Measurements from ENCODE around the gene SLC4A8.

SLC4A8 gene

DNA sequence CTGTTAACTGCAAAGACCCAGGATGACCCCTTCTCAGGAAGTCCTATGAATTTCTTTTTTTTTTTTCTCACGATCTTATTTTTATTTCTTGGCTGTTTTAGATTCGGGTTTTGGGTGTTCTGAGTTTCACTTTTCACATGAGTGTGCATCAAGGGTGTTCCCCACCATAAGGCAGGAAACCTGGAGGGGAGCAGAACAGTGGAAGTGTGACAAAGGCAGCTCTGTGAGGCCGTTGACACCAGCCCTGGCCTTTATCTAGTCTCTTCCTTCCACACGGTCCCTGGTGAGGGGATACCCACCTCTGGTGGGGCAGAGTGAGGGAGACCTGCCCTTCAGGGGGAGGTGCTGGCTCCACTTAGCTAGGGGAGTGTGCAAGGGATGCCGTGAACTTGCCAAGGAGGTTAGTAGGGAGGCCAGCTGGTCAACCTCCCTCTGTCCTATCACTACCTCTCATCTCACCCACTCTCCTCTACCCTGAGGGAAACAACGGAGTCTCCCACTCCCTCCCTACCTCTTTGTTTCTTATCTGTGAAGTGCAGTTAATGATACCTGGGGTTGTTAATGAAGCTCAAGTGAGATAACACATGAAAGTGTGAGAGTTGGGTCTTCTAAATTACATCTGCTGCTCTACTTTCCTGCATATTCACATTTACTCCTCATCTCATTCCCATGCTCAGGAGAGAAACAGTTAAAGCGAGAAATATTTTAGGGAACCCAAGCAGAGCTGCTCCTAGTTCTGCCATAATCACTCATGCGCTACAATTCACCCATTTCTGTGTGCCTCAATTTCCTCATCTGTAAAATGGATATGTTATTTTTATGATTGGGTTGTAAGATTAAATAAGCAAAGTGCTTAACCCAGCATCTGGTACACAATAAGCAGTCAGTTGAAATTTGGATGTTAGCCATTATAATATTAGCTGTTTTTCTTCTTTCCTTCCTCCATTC lies 29.1 kb upstream of the SLC4A8 start:
- DNase-seq = no peak

GRCh38 chr12:51397670-51398069 lies 27.0 kb upstream of the SLC4A8 start:
- DNase-seq = no peak

- DNase-seq = no peak
These were observed 24.7 kb upstream of the SLC4A8 start for GRCh38 chr12:51399891-51400290.

- no peak for DNase-seq
These were observed 23.6 kb upstream of the SLC4A8 start for GRCh38 chr12:51401020-51401419.

GRCh38 chr12:51401486-51401885 lies 23.1 kb upstream of the SLC4A8 start:
- DNase-seq = no peak

GRCh38 chr12:51401900-51402299 lies 22.7 kb upstream of the SLC4A8 start:
- DNase-seq = no peak

DNA sequence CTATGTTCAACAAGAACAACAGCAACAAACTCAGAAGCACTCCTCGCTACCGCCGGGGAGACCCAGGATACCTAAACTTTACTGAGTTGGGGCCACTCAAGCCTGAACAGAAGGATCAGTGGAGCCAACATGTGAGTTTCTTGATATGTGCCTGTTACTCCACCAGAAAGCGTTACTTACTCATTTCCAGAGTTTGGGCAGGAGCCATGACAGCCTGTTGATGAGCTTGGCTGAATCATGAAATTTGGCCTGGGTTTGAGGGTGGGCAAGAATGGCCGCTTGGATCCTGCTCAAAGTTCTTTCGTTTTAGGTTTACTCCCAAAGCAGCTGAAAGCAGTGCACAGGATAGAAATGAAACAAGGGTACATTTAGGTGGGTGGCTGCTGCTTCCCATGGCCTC lies 21.5 kb upstream of the SLC4A8 start:
- no peak for DNase-seq

DNA sequence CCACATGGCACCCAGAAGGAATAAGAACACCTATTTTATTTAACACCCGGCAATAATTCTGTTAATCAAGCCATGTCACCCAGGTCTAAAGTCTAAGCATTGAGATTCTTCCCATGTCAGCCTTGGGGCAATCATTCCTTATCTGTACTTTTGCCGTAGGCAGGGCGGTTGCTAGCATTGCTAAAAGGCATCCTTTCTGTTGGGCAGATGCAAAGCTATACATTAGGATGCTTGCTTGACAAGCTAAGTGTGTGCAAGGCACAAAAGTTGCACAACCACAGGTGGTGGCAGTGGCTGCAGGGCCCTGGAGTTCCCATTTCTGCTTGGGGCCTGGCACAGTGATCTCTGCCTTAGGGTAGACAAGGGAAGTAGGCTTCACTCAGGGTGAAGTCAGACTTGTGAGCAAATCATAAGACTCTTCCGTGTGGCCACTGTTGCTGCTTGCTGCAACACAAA lies 20.9 kb upstream of the SLC4A8 start:
- DNase-seq = no peak

GRCh38 chr12:51404627-51405026 lies 20.0 kb upstream of the SLC4A8 start:
- no peak for DNase-seq

DNA sequence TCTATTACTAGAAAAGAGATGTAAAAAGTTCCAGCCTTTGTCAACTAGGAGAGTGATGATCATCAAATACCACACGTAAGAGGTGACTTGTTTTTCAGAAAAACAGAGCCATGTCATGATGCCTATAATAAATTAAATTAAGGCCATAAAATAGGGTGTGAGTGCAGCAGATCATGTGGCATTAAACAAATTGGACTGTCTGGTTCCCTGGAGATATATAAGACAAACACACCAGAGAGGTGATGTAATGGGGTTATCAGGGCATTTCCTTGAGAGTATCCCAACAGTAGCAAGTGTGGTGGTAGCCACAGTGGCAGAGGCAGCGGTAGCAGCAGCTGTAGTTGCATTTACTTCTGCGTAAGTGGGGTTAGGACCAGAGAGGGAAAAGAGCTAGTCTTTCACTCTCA lies 18.8 kb upstream of the SLC4A8 start:
- DNase-seq = no peak

DNA sequence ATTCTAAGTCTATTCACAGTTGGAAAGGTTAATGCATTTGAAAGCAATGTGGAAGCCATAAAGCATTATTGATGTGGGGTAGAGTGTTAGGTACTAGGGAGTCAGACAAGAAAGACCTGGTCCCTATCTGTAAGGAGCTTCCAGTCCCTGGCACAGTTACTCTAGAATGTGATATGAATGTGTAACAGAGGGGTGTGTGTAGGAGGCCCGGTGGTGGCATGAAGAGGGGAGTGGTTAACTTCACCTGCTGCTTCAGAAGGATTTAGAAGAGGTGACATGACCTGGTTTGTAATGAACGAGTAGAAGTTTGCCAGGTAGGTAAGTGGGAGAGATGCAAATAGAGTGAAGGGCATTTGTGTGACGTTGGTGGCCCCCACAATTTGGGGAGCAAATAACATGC lies 18.3 kb upstream of the SLC4A8 start:
- DNase-seq = no peak

- DNase-seq = no peak
These were observed 17.8 kb upstream of the SLC4A8 start for GRCh38 chr12:51406859-51407258.

- no peak for DNase-seq
These were observed 17.0 kb upstream of the SLC4A8 start for GRCh38 chr12:51407604-51408003.

GRCh38 chr12:51409846-51410245 lies 14.8 kb upstream of the SLC4A8 start:
- no peak for DNase-seq

DNA sequence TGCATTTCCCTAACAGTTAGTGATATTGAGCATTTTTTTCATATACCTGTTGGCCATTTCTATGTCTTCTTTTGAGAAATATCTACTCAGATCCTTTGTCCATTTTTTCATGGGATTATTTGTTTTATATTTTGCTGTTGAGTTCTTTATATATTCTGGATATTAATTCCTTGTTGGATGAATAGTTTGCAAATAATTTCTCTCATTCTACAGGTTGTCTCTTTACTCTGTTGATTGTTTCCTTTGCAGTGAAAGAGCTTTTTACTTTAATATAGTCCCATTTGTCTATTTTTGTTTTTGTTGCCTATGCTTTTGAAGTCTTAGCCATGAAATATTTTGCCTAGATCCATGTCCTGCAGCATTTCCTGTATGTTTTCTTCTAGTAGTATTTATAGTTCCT lies 11.5 kb upstream of the SLC4A8 start:
- no peak for DNase-seq

DNA sequence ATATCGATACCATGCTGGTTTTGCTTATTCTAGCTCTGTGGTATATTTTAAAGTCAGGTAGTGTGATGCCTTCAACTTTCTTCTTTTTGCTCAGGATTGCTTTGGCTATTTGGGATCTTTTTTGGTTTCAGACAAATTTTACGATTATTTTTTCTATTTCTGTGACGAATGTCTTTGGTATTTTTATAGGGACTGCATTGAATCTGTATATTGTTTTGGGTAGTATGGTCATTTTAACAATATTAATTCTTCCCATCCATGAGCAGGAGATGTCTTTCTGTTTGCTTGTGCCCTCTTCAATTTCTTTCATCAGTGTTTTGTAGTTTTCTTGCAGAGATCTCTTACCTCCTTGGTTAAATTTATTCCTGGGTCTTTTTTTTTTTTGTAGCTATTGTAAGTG lies 10.8 kb upstream of the SLC4A8 start:
- DNase-seq = no peak

- DNase-seq = no peak
These were observed 8.7 kb upstream of the SLC4A8 start for GRCh38 chr12:51415931-51416330.

- no peak for DNase-seq
These were observed 6.8 kb upstream of the SLC4A8 start for GRCh38 chr12:51417826-51418225.

GRCh38 chr12:51419425-51420193 lies 5.0 kb upstream of the SLC4A8 start:
- no peak for DNase-seq

- peak; percentile 83 for DNase-seq
These were observed 3.3 kb upstream of the SLC4A8 start for GRCh38 chr12:51421266-51421884.

DNA sequence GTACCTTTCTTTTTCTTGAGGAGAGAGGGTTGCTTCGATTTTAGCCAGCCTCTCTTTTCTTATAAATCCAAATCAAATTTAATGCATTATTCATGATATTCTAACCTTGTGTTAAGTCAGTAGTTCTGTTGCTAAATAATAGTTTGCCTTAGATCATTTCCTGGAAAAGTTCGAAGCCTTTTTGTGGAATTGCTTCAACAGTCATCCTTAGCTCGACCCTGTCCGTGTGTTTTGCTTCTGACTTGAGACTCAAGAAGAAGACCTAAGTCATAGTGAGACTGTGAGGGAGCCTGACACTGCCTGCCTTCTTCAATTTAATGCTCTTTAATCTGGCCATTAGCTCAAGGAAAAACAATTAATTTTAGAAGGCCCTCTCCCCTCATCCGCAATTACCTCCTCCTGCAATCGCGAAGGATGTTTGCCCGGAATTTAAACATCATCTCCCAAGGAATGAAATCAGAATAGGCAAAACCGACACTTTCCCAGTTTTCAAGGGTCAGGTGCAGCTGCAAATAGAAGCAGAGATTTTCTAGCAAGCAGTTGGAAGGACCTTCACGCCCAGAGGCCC lies 453 bp upstream of the SLC4A8 start:
- DNase-seq = no peak

DNA sequence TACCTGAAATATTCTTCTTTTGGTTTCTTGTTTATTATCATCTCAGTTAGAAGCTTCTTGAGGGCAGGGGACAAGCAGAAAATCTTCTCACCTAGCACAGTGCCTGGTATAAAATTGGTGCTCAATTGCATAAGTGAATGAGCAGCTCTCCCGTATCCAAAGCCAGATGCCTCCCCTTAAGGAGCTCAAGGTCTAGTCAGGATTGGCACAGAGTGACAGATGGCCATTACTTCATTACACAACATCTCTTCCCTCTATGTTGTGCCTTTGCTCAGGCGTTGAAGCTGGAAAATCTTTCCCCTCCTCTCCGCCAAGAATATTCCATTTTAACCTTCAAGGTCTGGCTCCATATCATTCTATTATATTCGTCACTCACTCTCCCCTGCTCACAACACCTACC lies 3.6 kb downstream of the SLC4A8 start:
- DNase-seq = no peak

GRCh38 chr12:51429700-51430099 lies 5.1 kb downstream of the SLC4A8 start:
- DNase-seq = no peak
